ENCODE data around the gene SNED1.
A peak's percentile ranks its signal among the peaks of the same experiment; 100 is the strongest.

SNED1 gene

GRCh38 chr2:240992572-240993291 lies 5.7 kb upstream of the SNED1 start:
- peak in 1 of 2 experiments; percentile 38 for DNase-seq

GRCh38 chr2:240993446-240994170 lies 4.8 kb upstream of the SNED1 start:
- DNase-seq: no peak

DNA sequence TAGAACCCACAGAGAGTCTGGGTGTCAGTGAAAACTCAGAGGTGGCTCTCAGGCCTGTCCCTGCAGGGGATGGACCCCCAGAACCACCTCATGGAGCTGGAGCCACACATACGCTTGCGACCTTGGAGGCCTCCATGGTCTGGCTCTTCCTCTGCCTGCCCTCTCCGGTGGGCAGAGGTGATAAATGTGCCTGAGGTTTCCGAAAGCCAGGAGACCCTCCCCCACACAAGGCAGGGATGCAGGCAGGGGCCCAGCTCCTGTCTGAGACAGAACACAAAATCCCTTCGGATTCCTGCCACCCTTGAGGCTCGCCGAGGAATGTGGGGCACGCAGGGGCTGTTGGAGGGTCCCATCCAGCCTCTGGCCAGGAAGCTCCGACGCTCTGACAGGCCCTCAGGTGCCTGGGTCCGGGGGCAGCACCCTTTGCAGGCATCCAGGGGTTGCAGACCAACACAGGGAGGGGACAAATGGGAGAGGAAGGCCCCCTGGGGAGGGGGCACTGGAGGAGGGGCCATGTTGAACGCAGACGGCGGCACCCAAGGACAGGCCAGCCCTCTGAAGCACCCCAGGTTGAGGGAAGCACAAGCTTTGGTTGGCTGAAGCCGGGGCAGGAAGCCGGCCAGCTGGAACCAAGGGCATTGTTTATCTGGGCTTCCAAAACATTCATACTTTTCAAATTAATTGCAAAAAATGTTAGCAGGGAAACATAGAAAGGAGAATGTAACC lies 4.1 kb upstream of the SNED1 start:
- DNase-seq: no peak

DNA sequence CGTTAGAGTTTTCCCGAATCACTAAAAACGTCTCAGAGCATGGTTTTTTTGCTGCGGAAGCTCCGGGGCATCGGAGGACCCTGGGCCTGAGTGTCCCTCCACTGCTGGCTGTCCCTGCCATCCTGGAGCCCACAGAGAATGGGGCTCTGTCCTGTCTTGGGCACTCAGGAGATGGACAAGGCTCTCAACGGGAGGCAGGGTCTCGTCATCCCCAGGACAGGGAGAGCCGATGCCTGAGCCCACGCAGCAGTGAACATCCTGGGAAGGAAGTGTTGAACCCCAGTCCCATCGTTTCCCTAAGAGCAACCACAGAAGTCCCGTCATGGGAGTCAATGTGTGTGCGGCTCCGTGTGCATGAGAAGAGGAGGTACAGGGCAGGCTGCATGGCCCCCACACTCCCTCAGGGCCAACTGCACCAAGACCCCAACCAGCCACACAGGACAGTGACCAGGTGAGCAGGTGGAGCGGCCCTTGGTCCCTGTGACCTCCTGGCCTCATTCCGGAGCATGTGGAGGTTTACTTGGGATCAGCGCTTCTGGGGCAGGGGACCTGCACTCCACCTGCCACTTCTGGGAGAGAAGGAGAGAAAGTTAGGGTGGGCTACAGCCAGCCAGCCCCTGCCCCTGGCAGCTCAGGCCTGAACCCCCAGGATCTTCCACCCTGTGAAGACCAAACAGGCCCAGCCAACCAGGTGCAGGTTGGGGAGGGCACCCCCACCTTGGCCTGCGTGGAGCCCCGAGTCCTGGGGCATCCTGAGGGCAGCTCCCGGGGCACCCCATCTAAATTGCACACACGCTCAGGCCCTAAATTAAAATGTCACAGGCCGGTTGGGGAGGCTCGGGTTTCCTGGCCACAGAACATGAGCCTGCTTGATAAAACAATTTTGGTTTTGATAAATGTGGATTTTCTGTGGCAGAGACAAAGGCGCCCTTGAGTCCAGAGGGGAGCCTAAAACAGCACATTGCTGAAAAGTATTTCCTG lies 3.1 kb upstream of the SNED1 start:
- DNase-seq: no peak

GRCh38 chr2:240996161-240996833 lies 2.1 kb upstream of the SNED1 start:
- no peak for DNase-seq

DNA sequence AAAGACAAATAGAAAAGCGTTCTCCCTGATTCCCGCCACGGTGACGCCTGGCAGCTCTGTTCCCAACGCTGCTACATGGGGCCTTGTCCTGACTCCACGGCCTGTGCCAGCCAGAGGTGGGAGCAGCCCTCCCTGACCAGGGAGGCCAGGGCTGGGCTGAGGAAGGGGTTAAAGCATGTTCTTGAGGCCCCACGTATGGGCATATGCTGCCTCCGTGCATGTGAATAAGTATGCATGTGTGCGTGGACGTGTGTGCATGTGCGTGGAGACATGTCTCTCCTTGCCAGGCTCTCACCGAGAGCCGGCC lies 1.6 kb upstream of the SNED1 start:
- no peak for DNase-seq

DNA sequence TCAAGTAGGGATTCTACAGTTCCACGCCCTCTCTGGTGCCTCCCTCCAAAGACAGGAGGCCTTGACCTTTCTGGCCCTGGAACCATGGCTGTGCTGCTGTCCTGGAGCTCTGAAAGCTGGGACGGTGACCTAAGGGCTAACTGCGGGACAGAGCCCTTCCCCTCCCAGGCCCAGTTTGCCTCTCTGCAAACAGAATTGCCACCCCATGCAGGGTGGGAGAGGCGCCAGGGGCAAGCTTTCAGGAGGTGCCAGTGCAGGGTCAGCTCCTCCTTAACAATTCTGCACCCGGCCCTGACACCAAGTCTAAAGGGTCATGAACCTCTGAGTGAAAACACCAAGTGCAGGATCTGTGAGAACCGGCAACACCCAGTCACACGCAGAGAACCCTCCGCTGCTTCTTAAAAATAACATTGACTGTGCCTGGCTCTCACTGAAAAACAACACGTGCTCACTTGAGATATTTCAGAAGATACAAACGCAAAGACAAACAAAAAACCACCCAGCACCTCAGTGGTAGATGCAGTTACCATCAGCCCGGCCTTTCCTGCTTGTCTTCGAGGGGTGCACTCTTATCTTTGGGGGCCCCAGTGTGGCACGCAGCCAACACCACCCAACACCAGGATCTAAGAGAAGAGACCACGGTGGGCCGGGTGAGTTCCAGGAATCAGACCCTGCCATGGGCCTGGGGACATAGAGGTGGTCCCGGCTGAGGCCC lies 1.1 kb upstream of the SNED1 start:
- no peak for DNase-seq

DNA sequence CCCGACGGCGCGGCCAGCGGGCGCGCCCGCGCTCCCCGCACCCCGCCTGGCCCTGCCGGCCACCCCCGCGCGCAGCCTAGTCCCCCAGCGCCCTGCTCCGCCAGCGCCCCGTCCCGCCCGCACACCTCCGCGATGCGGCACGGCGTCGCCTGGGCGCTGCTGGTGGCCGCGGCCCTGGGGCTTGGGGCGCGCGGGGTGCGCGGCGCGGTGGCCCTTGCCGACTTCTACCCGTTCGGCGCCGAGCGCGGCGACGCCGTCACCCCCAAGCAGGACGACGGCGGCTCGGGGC lies 232 bp downstream of the SNED1 start:
- no peak for DNase-seq

GRCh38 chr2:240998995-240999791 lies 775 bp downstream of the SNED1 start:
- DNase-seq: peak; percentile 19 to 22

DNA sequence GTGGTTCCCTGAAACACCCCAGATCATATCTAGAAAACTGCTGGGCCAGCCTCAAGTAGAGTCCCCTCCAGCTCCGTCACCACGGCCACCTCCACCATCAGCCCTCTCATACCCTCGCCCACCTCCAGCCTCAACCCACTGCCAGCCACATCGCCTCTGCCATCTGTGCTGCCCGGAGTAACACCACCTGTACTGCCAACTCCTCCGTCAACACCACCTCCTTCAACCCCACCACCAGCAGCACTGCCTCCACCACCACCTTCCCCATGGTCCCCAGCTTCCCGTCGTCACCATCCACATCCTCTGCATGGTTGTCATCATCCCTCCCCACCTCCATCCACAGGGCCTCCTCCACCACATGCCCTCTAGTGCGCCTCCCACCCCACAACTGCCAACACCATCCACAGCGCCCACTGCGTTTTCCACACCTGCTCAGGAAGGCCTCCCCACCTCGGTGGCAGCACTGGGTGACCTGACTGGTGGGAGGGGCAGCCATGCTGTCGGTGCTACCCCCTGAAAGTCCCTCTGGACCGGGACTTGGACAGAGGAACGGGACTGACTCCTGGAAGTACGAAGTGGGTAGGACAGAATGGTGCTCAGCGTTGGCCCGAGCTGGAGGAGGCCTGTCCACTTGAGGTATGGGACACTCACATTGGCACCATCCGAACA lies 1.6 kb downstream of the SNED1 start:
- DNase-seq: peak; percentile 17 to 20

DNA sequence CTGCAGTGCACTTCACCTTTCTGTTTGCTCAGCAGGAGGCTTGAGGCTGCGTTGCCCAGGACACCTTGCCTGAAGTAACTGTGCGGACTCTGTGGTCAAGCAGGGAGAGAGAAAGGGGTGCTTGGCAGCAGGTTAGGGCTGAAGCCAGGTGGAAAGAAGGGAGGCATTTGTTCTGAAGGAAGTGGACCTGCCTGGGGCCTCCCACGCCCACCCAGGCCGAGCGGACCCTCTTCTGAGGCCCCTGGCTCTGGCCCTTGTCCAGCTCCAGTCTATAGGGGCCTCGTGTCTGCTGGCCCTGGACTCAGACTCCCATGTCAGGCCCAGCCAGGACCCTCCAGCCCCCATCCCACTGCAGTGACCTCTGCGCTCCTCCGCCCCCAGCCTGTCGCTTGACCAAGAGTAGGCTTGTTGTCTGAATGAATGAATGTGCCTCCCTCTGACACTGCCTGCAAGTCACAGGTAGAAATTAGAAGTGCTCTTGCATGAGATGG lies 2.5 kb downstream of the SNED1 start:
- peak; percentile 8 to 9 for DNase-seq

- DNase-seq: peak; percentile 12
Observed at GRCh38 chr2:241001413-241002274, 3.2 kb downstream of the SNED1 start.

DNA sequence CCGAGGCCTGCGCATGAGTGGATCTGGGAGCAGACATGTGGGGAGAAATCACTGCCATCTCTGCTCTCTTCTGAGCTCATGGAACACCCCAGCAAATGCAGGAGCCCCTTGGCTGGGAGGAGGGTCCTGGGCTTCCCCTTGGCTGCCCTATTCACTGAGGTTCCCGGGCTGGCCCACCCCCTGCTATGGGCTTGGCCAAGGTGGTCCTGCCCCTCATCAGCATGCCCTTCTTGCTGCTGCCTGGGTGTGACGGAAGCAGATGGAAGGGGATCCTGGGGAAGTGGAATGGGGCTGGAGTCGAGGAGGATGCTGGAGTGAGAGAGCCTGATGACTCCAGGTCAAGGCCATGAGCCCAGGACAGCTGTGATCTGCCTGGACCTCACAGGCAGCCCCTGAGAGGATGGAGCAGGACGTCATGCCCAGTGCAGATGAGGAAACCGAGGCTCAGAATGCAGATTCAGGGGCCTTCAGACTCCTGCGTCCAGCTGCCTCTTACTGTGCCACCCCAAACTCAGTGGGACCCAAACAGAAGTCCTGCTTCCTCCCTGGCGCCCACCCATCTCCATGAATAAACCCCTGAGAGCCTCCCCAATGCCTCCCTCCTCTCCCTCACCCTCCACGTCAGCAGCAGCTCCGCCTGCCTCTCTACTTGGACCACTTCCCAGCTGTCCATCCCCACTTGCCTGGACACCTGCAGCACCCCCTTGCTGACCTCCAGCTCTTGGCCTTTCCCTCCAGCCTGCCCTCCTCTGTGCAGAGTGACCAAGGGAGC lies 4.0 kb downstream of the SNED1 start:
- DNase-seq: peak in 1 of 2 experiments; percentile 10

DNA sequence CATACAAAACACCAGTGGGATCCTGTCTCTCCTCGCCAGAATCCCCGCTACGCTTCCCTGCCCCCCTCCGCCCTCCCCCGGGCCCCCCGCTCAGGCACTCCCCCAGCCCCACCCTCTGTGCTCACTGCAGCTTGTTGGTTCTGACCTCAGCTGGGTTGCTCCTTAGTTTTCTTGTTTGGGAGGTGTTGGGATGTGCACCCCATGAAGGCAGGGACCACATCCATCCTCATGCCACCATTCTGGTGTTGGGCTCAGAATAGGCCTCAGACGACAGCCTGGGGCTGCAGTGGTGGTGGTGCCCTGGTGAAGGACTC lies 4.6 kb downstream of the SNED1 start:
- DNase-seq: no peak

DNA sequence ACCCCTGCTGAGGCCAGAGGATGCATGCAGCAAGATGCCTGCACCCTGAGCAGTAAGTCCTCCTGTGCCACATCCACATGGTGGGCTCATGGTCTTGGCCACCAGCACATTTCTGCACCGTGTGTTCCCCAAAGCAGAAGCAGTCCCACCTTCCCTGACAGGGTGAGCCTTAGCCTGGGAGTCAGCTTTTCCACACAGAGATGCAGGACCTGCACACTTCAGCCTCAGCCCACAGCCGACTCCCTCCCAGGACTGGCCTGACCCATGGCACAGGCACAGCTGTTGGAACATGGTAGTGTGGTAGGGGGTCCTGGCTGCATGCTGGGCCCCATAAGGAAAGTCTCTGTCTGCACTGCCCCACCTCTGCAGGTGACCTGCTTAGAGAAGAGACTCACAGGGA lies 5.0 kb downstream of the SNED1 start:
- DNase-seq: peak in 1 of 2 experiments; percentile 14

GRCh38 chr2:241003830-241004564 lies 5.6 kb downstream of the SNED1 start:
- DNase-seq: peak in 1 of 2 experiments; percentile 11

GRCh38 chr2:241005569-241005968 lies 7.2 kb downstream of the SNED1 start:
- no peak for DNase-seq

DNA sequence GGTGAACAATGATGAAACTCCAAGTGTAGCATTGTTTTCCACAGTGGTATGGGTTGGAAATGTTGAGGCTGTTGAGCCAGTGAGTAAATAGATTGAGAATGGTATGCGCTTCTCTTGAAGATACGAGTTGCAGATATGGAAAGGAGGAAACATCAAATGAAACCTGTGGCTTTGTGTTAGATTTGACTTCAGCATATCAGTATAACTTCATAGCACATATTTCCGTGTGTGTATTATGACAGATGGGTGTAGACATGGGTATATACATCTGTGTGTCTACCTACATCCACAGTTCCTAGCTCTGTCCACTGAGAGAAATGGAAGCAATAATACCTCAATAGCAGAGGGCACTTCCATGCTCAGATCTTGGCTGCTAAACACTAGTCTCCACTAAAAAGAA lies 8.0 kb downstream of the SNED1 start:
- no peak for DNase-seq

All from activated T-cell treated with anti-CD3 and anti-CD28 coated beads, Interleukin-2, amount 50 U/mL, for 48 hours (primary cell).